ENCODE data around the gene USPL1.
A peak's percentile ranks its signal among the peaks of the same experiment; 100 is the strongest.
"Not testable (repeated sequence)": the region's sequence is repeated elsewhere in the genome, so short reads cannot be mapped to it uniquely, and the experiment has no call there.

The USPL1 gene

DNA sequence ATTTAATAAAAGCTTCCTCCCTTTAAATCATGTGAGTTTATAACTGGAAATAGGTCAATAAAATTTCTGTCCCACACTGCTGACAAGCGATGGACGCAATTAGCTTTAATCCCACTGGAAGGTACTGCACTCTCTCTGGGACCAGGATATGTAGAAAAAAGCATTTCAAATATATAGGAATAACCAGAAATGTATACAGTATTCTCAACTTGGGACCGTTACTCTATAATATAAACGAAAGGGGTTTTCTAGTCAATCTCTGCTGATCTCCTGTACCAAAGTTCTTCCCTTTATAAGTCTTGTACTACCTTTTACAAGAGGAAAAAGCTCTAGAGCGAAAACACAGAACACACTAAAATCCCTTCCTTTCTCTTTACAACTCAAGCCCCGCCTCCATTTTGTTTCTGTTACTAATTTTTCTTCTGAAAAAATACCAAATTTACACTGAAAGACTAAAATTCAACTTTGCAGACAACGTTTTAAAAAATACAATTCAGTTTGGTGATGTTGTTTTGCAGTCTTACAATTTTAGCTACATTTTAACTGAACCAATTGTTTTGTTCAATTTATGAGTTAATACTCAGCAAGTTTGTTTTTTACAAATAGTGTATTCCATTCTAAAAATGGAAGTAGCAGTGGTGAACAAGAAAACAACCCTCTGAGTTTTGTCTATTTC, 1.7 kb upstream of the USPL1 start:
- peak; percentile 39 for DNase-seq (ENCODE audit: low spot score)

- peak; percentile 60 for DNase-seq (ENCODE audit: low spot score)
Measured at GRCh38 chr13:30616927-30617314, 799 bp upstream of the USPL1 start.

DNA sequence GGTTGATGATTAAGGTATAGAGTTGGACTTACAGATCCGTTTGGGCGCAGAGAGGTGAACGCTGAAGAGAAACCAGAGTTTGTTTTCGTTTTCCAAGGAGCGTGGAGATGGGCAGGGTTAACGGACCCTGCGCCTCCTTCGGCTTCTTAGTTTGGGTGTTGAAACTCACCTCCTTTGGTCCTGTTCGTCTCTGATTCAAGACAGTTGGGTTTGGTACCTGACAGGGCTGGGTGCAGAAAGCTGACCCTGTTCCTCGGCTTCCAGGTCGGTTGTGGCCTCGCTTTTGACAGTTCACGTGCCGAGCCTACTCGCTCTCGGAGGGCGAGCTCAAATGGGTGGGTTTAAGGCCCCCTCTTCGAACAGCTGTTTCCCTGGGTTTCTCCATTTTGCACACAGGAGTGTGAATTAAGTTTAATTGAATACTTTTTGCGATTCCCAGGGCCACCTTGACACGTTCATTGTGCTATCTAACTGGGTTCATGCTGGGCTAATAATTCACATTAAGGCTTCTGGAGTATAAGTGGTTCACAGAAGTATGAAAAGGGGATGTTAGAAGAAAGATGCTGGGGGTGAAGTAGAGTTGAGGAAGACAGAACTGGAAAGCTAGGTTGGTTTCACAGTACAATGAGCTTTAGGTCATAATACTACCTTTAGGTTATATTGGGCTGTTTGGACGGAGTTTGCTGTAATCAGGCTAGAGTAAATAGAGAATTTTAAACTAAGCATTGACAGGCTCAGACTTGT, 638 bp downstream of the USPL1 start:
- peak; percentile 16 for DNase-seq (ENCODE audit: low spot score)

DNA sequence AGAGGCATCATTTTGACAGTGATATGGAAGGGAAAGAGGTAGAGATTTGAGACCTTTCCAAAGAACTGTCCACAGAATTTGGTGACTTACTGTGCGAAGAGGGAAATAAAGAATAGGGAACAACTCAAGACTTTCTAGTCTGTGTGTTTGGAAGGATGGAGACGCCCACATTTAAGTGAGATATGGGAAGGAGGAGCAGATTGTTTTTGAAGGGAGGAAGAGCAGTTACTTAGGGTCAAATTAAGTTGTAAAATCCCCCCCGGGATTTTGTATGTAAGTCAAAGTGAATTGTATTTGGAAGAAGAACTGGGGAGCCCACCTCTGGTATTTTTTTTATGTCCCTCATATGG, 1.2 kb downstream of the USPL1 start:
- no peak for DNase-seq (ENCODE audit: low spot score)

DNA sequence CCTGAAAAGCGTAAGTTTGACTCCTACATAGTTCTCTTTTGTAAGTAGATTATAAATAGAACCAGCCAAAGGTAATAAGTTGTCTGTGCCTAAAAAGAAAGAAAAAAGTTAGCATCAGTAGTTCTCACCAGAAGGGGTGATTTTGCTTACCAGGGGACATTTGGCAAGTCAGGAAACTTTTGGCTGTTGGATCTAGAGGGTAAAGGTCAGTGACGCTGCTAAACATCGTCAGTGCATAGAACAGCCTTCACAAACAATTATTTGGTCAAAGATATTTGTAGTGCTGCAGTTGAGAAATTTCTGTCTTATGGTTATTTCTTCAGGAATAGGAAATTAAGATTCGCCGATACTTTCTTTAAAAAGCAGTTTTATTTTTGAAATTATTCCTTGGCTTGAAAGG, 2.0 kb downstream of the USPL1 start:
- no peak for DNase-seq (ENCODE audit: low spot score)

DNA sequence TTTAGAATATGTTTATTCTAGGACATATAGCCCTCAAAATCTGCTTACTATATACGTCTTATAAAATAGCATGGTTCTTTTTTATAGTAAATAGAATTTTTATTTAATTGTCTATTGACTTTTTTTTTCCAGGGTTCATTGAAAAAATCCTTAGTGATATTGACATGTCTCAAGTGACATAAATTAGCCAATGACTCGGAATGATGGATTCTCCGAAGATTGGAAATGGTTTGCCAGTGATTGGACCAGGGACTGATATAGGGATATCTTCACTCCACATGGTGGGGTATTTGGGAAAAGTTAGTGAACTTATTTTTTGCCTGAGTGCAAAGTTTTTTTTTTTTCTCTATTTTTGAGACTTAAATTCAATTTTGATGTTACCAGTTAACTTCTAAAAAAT, 3.2 kb downstream of the USPL1 start:
- no peak for DNase-seq (ENCODE audit: low spot score)

GRCh38 chr13:30622551-30622950, 4.8 kb downstream of the USPL1 start:
- DNase-seq (ENCODE audit: low spot score): no peak

DNA sequence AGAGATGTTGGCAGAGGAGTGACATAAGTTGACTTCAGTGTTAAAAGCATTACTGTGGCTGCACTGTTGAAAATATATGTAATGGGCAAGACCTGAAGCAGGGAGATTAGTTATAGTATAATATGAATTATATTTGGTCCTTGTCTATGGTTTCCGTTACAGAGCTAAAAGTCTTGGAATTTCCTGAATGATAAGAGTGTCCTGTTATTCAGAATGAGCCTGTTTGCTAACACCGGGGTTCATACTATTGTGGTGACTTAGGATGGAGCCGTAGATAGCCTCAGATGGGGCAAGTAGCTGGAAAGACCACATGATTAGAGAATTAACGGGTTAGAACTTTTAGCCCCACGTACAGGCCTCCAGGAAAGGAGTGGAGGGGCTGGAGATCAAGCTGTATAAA, 5.7 kb downstream of the USPL1 start:
- DNase-seq (ENCODE audit: low spot score): no peak

- DNase-seq (ENCODE audit: low spot score): no peak
Measured at GRCh38 chr13:30624630-30625029, 6.9 kb downstream of the USPL1 start.

DNA sequence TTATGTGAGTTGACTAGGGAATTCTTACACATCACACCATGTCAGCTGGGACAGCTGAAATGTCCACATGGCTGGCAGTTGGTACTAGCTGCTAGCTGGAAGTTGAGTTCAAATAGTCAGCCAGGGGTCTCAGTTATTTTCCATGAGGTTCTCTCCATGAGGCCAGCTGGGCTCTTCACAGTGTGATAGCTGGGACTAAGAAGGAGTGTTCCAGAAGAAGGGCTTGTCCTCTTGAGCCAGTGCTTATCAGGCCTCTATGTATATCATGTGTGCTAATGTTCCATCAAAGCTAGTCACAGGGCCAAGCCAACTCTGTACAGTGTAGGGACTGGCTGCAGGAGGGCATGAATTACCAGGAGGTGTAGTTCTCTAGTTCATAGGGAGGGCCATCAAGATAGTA, 11.8 kb downstream of the USPL1 start:
- no peak for DNase-seq (ENCODE audit: low spot score)

GRCh38 chr13:30633861-30634260, 16.1 kb downstream of the USPL1 start:
- DNase-seq (ENCODE audit: low spot score): no peak

- no peak for DNase-seq (ENCODE audit: low spot score)
Measured at GRCh38 chr13:30634838-30635237, 17.1 kb downstream of the USPL1 start.

DNA sequence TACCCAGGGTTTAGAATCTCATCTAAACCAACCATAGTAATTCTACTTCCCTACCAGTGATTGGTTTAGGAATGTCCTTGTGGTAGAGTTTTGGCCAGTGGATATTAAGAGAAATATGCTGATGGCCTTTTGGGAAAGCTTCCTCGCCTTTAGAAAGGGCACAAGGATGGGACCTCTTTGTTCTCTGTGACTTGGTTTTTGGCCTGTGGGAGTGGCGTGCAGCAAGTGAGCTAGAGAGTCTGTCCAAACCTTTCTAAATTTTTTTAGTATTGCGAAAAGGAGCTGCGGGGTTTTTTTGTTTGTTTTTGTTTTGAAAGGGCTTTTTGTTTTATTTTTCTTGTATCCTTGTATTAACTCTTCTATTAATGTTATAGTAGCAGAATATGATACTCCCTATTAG, 20.6 kb downstream of the USPL1 start:
- no peak for DNase-seq (ENCODE audit: low spot score)

DNA sequence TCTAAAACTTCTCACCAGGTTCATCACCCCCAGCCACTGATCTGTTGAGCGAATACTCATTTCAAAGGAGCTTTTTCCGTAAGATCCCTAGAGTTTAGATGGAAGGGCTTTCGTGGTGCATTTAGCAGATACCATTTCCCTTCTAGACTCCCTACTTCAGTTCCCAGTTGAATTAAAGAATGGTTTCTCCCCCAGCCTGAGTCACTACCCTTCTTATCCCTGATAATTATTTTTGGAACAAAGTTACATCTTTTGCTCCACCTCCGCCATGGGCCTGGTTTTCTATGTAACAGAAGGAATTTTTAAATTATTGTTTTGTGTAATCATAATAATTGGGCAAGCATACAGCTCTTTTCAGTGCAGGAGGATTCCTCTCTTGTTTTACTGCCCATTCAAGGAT, 22.0 kb downstream of the USPL1 start:
- no peak for DNase-seq (ENCODE audit: low spot score)

DNA sequence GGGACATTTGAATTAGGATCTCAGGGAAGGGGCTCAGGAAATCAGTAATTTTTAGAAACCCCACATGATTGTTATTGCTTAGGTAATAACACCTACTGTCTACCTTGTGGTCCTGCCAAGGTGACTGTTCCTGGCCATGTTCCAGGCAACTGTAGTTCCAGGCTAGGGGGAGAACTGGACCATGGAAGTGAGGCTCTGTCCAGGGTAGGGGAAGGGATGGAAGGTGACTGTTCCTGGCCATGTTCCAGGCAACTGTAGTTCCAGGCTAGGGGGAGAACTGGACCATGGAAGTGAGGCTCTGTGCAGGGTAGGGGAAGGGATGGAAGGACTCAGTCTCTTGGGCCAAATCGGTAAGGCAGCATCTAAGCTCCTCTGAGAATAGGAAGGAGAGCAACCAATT, 23.5 kb downstream of the USPL1 start:
- not testable (repeated sequence) for DNase-seq (ENCODE audit: low spot score)

DNA sequence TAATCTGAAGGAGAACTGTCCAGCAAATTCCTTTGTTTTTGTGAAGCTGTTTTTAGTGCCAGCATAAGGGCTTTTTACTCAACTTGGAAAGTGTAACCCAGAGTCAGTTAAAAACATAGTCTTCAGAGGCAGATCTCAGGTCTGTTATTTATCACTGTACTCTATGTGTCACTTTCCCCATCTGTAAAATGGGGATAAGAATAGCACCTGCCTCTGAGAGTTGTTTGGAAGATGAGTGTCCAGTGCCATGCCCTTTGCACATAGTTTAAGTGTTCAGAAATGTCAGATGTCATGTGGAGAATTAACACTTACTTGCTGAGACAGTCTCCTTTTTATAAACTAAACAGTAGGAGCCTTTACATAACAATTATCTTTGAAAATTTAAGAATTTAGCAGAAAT, 27.9 kb downstream of the USPL1 start:
- no peak for DNase-seq (ENCODE audit: low spot score)

DNA sequence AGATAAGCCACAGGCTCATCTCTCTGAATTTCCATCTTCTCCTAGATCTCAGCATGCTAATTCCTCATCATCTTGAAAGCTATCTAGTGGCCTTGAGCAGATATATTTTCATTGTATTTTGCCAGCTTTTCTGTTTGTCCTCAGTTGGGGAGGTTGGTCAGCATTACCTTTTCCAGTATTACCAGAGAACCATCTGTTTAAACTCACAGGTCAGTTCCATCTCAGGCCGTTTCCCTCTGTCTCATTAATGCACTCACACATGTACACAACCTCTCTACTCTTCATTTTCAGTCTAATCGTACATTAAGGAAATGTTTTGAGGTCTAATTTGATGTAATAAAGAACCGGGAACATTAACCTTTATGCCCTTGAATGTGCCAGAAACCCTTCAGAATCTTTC, 29.7 kb downstream of the USPL1 start:
- DNase-seq (ENCODE audit: low spot score): no peak

DNA sequence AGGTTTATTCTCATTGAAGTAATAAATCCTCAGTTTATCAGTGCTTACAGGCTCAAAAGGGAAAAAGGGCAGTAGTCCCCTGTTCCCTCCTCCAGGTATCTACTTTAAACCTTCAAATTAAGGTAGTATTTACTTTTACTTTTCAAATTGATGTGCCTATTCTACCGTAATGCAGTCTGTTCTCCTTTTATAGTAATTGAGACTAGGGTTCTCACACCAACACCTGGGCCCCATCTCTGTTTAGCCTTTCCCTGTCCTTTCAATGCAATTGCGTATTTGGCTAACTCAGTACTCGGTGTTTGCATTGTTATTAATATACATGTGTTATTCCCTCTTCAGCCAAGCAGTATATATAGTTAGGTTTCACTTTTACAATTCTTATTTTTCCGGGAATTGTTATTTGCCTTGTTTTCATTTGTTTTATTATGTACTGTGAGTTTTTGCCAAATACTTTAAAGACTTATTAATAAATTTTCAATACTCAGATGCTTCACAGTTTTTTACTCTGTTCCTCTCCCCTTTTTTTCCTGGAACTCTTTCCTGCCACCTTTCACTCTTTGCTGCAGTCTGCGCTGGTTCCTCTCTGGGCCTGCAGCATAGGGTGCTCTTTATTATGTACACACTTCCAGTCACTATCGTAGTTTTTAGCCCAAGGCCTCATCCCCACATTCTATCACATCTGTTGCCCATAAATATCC, 30.3 kb downstream of the USPL1 start:
- no peak for DNase-seq (ENCODE audit: low spot score)

DNA sequence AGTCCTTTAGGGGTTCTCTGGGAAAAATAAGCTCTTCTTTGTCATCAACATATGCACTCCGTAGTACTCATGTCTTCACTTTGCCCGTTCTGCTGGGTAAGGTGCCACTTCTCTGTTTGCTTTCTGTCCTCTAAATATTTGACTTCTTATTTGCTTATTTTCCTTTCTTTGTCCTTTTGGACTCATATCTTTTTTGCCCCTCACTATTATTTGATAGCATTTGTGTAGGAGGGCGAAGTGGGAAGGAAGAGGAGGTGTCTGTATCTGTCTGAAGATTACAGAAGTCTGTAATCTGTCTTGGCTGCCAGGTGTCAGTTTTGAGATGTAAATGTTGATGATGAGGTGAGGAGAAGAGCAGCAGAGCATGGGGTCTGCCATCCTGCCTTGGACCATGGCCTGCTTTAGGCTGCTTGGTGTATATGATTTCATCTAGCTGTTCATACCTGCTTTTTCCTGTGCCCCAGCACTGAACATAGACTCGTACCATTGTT, 30.8 kb downstream of the USPL1 start:
- no peak for DNase-seq (ENCODE audit: low spot score)

DNA sequence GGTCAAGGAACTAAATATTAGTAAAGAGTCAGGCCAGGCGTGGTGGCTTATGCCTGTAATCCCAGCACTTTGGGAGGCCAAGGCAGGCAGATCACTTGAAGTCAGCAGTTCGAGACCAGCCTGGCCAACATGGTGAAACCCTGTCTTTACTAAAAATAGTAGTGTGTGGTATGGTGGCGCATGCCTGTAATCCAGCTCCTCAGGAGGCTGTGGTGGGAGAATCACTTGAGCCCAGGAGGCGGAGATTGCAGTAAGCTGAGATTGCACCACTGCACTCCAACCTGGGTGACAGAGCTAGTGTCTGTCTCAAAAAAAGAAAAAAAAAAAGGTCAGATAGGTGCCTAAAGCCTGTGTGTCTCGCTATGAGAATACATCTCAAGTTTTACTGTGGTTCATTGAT, 33.9 kb downstream of the USPL1 start:
- DNase-seq (ENCODE audit: low spot score): not testable (repeated sequence)

- DNase-seq (ENCODE audit: low spot score): no peak
Measured at GRCh38 chr13:30652746-30653386, 35.1 kb downstream of the USPL1 start.

- peak; percentile 42 for DNase-seq (ENCODE audit: low spot score)
Measured at GRCh38 chr13:30654430-30654829, 36.7 kb downstream of the USPL1 start.

DNA sequence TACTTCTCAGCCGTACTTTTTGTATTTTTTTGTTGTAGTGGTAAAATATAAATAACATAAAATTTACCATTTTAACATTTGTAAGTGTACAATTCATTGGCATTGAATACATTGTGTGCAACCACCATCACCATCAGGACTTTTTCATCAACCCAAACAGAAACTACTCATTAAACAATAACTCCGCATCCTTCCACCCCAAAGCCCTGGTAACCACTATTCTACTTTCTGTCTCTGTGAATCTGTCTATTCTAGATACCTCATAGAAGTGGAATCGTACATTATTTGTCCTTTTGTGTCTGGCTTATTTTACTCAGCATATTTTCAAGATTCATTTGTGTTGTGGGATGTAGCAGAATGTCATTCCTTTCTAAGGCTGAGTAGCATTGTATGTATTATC, 38.5 kb downstream of the USPL1 start:
- DNase-seq (ENCODE audit: low spot score): no peak
